GM18907 (cell line): ENCODE data around the gene ERFE.

Experiments
- ATAC-seq: cut with Tn5 transposase; IDR thresholded peaks from one replicate; pipeline ENCODE4 v1.9.1; 2021; ENCODE audit warnings: mild to moderate bottlenecking, moderate library complexity; ENCODE audit not compliant: unreplicated experiment

Gene ERFE

GRCh38 chr2:238139196-238140039 is 19.4 kb upstream of the ERFE start:
- no peak for ATAC-seq

GRCh38 chr2:238140040-238140439 is 18.7 kb upstream of the ERFE start:
- no peak for ATAC-seq

DNA sequence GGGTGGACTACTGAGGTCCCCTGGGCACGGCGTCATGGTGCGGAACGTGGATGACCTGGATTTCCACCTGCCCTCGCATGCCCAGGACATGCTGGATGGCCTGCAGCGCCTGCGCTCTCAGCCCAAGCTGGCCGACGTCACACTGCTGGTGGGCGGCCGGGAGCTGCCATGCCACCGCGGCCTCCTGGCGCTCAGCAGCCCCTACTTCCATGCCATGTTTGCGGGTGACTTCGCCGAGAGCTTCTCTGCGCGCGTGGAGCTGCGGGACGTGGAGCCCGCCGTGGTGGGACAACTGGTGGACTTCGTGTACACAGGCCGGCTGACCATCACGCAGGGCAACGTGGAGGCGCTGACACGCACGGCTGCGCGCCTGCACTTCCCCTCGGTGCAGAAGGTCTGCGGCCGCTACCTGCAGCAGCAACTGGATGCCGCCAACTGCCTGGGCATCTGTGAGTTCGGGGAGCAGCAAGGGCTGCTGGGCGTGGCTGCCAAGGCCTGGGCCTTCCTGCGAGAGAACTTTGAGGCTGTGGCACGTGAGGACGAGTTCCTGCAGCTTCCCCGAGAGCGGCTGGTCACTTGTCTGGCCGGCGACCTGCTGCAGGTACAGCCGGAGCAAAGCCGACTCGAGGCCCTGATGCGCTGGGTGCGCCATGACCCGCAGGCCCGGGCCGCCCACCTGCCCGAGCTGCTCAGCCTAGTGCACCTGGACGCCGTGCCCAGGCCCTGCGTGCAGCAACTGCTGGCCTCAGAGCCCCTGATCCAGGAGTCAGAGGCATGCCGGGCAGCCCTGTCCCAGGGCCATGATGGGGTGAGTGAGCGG is 17.8 kb upstream of the ERFE start:
- no peak for ATAC-seq

DNA sequence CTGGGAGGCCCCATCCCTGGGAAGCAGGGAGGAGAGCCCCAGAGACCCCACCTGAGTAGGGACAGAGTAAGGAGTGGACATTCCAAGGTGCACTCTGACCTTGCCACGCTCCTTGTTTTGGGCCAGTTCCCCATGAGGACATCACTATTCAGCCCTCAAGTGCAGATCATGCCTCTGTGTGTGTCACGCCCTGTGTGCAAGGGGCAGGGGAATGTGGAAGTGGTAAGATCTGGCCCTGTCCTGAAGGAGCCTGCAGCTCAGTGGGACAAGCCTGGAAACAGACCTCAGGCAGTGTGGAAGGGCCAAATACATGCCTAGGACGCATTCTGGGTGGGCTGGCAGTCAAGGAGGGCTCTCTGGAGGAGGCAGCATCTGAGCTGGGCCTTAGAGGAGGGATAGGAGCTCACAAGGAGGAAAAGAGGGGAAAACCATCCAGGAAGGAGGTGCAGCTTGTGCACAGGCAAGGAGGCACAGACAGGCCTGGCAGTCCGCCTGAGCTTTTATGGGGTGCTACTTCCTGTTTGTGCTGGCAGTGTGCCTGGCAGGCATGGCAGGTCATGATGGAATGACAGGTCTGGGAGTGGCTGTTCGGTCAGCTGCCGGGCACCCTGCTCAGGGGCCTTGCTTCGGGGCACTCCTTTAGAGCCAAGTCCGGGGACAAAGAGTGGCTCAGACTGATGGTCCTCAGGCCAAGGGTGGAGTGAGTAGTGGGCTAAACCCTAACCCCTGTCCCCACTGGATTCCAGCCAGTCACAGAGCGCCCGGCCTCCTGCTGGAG is 17.0 kb upstream of the ERFE start:
- ATAC-seq: no peak

DNA sequence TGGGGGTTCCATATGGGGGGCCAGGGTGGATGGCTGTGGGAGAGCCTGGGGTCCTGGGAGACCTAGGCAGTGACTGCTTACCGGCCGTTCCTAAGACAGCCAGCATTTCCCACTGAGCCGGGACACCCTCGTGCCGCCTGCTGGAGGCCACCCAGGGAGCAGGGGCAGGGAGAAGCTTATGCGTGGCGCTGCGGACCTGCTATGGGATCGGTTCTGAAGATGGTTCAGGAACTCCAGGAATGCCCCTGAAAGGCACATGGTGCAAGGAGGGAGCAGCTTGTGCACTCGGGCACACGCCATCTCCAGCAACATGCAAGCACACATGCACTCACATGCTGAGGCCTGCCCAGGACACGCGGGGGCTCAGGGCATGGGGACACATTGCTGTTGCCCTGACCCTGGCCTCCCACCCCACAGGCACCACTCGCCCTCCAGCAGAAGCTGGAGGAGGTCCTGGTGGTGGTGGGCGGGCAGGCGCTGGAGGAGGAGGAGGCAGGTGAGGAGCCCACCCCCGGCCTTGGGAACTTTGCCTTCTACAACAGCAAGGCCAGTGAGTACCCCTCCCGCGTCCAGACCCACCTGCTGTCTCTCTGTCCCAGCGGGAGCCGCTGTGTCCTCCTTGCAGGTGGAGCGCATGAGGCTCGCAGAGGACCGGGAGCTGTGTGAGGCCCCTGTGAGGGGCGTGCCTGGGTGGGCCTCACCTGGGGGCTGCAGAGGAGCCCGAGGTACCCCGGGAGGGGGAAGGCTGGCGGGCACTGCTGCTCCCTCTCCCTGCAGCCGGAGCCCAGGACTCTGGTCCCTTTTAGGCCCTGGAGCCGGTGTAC is 16.2 kb upstream of the ERFE start:
- ATAC-seq: no peak

- no peak for ATAC-seq
These were observed 15.4 kb upstream of the ERFE start for GRCh38 chr2:238143239-238143951.

GRCh38 chr2:238144262-238144661 is 14.5 kb upstream of the ERFE start:
- no peak for ATAC-seq

- no peak for ATAC-seq
These were observed 13.7 kb upstream of the ERFE start for GRCh38 chr2:238145046-238145445.

- no peak for ATAC-seq
These were observed 12.9 kb upstream of the ERFE start for GRCh38 chr2:238145851-238146250.

DNA sequence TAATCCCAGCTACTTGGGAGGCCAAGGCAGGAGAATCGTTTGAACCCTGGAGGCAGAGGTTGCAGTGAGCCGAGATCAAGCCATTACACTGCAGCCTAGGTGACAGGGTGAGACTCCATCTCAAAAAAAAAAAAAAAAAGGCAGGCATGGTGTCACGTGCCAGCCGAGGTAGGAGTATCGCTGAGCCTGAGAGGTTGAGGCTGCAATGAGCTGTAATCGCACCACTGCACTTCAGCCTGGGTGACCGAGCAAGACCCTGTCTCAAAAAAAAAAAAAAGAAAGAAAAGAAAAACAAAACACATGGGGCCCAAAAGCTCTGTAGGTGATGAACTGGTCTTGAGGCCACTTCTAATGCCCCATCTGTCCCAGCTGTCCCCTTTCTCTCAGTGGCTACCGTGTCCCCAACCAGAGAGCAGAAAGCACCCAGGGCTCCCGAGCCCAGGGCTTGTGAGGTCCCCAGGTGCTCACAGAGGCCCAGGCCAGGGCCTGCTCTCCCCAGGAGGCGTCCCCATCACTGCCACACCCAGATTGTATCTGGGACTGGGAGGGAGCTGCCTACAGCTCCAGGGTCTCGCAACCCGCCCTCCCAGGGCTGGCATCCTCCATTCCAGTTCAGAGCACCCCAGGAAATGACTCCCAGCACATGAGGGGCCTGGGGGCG is 11.8 kb upstream of the ERFE start:
- no peak for ATAC-seq

GRCh38 chr2:238148981-238149380 is 9.8 kb upstream of the ERFE start:
- ATAC-seq: no peak

GRCh38 chr2:238149841-238150572 is 8.8 kb upstream of the ERFE start:
- no peak for ATAC-seq

GRCh38 chr2:238150686-238151085 is 8.1 kb upstream of the ERFE start:
- no peak for ATAC-seq

DNA sequence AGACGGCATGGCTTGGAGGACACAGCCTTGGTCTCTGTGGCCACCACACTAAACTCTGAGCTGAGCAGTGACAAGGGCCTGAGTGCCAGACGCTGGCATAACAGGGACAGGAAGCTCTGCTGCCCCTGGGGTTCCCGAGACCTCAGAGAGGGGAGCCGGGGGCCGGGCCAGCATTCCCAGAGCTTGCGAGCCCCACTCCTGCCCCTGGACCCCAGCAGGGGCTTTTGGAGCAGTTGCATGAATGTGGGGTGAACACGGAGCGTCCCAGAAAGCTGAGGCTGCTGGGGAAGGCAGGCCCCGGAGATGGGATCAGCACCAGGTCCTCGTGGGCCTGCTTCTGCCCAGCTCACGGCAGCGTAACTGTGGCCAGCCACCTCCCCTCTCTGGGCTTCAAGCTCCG is 7.6 kb upstream of the ERFE start:
- ATAC-seq: no peak

- ATAC-seq: no peak
These were observed 7.0 kb upstream of the ERFE start for GRCh38 chr2:238151628-238152235.

GRCh38 chr2:238152771-238153688 is 5.7 kb upstream of the ERFE start:
- no peak for ATAC-seq

DNA sequence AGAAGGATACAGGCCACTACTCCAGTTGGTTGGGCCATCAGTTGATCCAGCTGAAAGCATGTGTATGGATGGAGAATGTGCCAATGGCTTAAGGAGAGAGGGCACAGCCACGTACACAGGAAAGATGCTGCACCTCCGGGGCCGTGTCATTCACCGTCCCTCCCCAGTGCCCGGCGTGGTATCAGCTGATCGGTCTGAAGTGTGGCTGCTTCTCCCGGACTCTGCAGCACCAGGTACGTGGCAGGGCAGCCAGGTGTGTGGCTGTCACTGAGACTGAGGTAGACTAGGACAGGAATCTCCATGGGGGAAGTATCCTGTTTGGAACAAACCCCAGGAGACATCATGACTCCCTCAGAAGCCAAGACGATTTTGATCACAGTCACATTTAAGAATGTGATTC is 4.2 kb upstream of the ERFE start:
- ATAC-seq: no peak
